WTC11 (cell line): Measurements from ENCODE around the gene KNTC1. TPM values are rescaled to one million over a fixed set of nuclear protein-coding genes. Genes with fewer than 3 reads are reported as not detected.

Source experiments
- ATAC-seq: fragments of 200-7000 bp; cut with Tn5 transposase; 2 replicates; pipeline ENCODE4 v1.10.0; 2021; ENCODE audit warnings: mild to moderate bottlenecking, moderate library complexity
- CTCF ChIA-PET: fragments of 300-600 bp; sonication (Branson Sonifier 250); formaldehyde crosslinking; loops from one replicate; lab custom pipeline; 2021; ENCODE audit warnings: antibody characterized with exemption; lab: Charles Lee
- POLR2A ChIA-PET: fragments of 350-600 bp; sonication (Branson Sonifier 250); formaldehyde crosslinking; loops from one replicate; lab custom pipeline; 2021; ENCODE audit warnings: antibody characterized with exemption; lab: Charles Lee
- DNase-seq: peaks from one replicate; pipeline ENCODE4 v3.0.0; 2021; ENCODE audit warnings: low spot score
- H3K27ac Mint-ChIP-seq: 2 replicates; pipeline ENCODE4 v1.8.0; 2021; ENCODE audit warnings: mixed read lengths
- H3K27me3 Mint-ChIP-seq: 2 replicates; pipeline ENCODE4 v1.8.0; 2021; ENCODE audit warnings: low read depth, mild to moderate bottlenecking, moderate library complexity, mixed read lengths
- H3K36me3 Mint-ChIP-seq: 2 replicates; pipeline ENCODE4 v1.8.0; 2021; ENCODE audit warnings: mixed read lengths
- H3K4me1 Mint-ChIP-seq: 2 replicates; pipeline ENCODE4 v1.8.0; 2022; ENCODE audit warnings: mixed read lengths
- H3K4me3 Mint-ChIP-seq: 2 replicates; pipeline ENCODE4 v1.8.0; 2021; ENCODE audit warnings: mild to moderate bottlenecking, moderate library complexity, mixed read lengths
- H3K9me3 Mint-ChIP-seq: 2 replicates; pipeline ENCODE4 v1.8.0; 2021; ENCODE audit warnings: mixed read lengths
- ATF1 ChIP-seq: sonication (generic); formaldehyde crosslinking; IDR thresholded peaks from 2 replicates; pipeline ENCODE4 v1.8.1; 2023; ENCODE audit warnings: mild to moderate bottlenecking, moderate library complexity, missing genetic modification reagents
- CBFB ChIP-seq: sonication (generic); formaldehyde crosslinking; IDR thresholded peaks from 2 replicates; pipeline ENCODE4 v1.8.1; 2022; ENCODE audit warnings: mild to moderate bottlenecking, low read depth, missing genetic modification reagents
- CREM ChIP-seq: sonication (generic); formaldehyde crosslinking; IDR thresholded peaks from 2 replicates; pipeline ENCODE4 v1.8.1; 2022; ENCODE audit warnings: mild to moderate bottlenecking, missing genetic modification reagents, moderate library complexity
- GABPB1 ChIP-seq: sonication (generic); formaldehyde crosslinking; IDR thresholded peaks from 2 replicates; pipeline ENCODE4 v1.8.1; 2023; ENCODE audit warnings: mild to moderate bottlenecking, missing genetic modification reagents
- KAT7 ChIP-seq: sonication (generic); formaldehyde crosslinking; IDR thresholded peaks from 2 replicates; pipeline ENCODE4 v1.8.1; 2023; ENCODE audit warnings: missing genetic modification reagents, mild to moderate bottlenecking, borderline replicate concordance
- MYBL2 ChIP-seq: sonication (generic); formaldehyde crosslinking; IDR thresholded peaks from 2 replicates; pipeline ENCODE4 v1.8.1; 2023; ENCODE audit warnings: mild to moderate bottlenecking, moderate library complexity, missing genetic modification reagents
- PREB ChIP-seq: sonication (generic); formaldehyde crosslinking; IDR thresholded peaks from 2 replicates; pipeline ENCODE4 v1.8.1; 2022; ENCODE audit warnings: mild to moderate bottlenecking, missing genetic modification reagents, moderate library complexity, borderline replicate concordance
- SMAD4 ChIP-seq: sonication (generic); formaldehyde crosslinking; IDR thresholded peaks from 2 replicates; pipeline ENCODE4 v1.8.0; 2022; ENCODE audit warnings: mild to moderate bottlenecking, missing genetic modification reagents
- TP53 ChIP-seq: sonication (generic); formaldehyde crosslinking; IDR thresholded peaks from 2 replicates; pipeline ENCODE4 v1.8.1; 2023; ENCODE audit warnings: mild to moderate bottlenecking, missing genetic modification reagents
- ZNF121 ChIP-seq: sonication (generic); formaldehyde crosslinking; IDR thresholded peaks from 2 replicates; pipeline ENCODE4 v1.8.0; 2023; ENCODE audit warnings: missing genetic modification reagents
- ZNF219 ChIP-seq: sonication (generic); formaldehyde crosslinking; IDR thresholded peaks from 2 replicates; pipeline ENCODE4 v1.8.0; 2023; ENCODE audit warnings: missing genetic modification reagents, mild to moderate bottlenecking, borderline replicate concordance
- ZNF423 ChIP-seq: fragments of 250-450 bp; sonication (Bioruptor Pico); IDR thresholded peaks from 2 replicates; pipeline ENCODE4 v2.1.2; 2022; ENCODE audit warnings: mild to moderate bottlenecking, moderate library complexity
- ZNF671 ChIP-seq: fragments of 250-450 bp; sonication (Bioruptor Pico); IDR thresholded peaks from 2 replicates; pipeline ENCODE4 v1.8.0; 2021; ENCODE audit warnings: mild to moderate bottlenecking
- total RNA-seq: library from RNA; stranded (reverse); gene quantifications from 3 replicates; pipeline ENCODE4 v1.2.3, GENCODE V29; 2021
- TF ChIP-seq, protein P1 (sequence below): sonication (generic); formaldehyde crosslinking; IDR thresholded peaks from 2 replicates; pipeline ENCODE4 v1.8.1; 2022; ENCODE audit warnings: mild to moderate bottlenecking, moderate library complexity, missing genetic modification reagents
- TF ChIP-seq, protein P2 (sequence below): sonication (generic); formaldehyde crosslinking; IDR thresholded peaks from 2 replicates; pipeline ENCODE4 v1.8.1; 2022; ENCODE audit warnings: low read depth, mild to moderate bottlenecking, moderate library complexity, missing genetic modification reagents, borderline replicate concordance
- TF ChIP-seq, protein P3 (sequence below): sonication (generic); formaldehyde crosslinking; IDR thresholded peaks from 2 replicates; pipeline ENCODE4 v1.8.0; 2022; ENCODE audit warnings: mild to moderate bottlenecking, missing genetic modification reagents
- TF ChIP-seq, protein P4 (sequence below): sonication (generic); formaldehyde crosslinking; IDR thresholded peaks from 2 replicates; pipeline ENCODE4 v1.8.1; 2023; ENCODE audit warnings: mild to moderate bottlenecking, missing genetic modification reagents, borderline replicate concordance
- TF ChIP-seq, protein P5 (sequence below): sonication (generic); formaldehyde crosslinking; IDR thresholded peaks from 2 replicates; pipeline ENCODE4 v1.8.1; 2023; ENCODE audit warnings: mild to moderate bottlenecking, moderate library complexity, missing genetic modification reagents
- TF ChIP-seq, protein P6 (sequence below): sonication (generic); formaldehyde crosslinking; conservative IDR thresholded peaks from 2 replicates; pipeline ENCODE4 v1.8.1; 2023; ENCODE audit warnings: mild to moderate bottlenecking, low read depth, missing genetic modification reagents, moderate library complexity

Gene KNTC1
- total RNA-seq, 1 experiment from 2014 or later, result 85.1 TPM

DNA sequence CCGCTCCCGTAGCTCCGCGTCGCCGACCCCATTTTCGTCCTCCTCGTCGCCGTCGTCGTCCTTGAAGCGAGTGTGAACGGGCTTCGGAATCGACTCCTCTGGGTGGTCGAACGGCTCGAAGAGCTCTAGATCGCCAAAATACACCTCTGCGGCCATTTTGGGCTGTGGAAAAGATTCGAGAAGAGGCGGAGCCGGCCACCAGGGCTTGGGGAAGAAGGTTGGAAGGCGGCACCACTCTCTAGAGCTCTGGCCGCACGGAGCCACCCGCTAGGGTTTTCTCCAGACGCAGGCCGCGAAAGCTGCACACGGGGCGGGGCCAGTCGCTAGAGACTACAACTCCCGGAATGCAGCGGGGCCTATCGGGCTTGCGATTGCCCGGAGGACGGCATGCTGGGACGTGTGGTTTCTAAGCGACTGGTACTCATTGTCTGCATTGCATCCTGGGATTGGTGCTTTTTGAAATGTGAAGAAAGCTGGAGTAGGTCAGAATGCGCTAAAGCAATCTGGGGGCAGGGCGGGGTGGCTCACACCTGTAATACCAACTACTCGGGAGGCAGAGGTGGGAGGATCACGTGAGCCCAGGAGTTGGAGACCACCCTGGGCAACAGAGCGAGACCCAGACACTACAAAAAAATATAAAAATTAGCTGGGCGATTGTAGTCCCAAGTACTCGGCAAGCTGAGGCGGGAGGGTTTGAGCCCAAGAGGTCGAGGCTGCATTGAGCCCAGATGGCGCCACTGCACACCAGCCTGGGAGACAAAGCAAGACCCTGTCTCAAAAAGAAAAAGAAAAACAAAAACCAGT lies 26.2 kb upstream of the KNTC1 start, which contains the start of gene ZCCHC8 (continued):
- TF ChIP-seq ATF1 (CRISPR knock-in tag), result 0 out of 2 replicates have a peak, but pooled peaks have one; percentile 34
- TF ChIP-seq, protein P1, sequence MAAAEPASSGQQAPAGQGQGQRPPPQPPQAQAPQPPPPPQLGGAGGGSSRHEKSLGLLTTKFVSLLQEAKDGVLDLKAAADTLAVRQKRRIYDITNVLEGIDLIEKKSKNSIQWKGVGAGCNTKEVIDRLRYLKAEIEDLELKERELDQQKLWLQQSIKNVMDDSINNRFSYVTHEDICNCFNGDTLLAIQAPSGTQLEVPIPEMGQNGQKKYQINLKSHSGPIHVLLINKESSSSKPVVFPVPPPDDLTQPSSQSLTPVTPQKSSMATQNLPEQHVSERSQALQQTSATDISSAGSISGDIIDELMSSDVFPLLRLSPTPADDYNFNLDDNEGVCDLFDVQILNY (CRISPR knock-in tag), result 0 out of 2 replicates have a peak, but pooled peaks have one; percentile 45
- TF ChIP-seq MYBL2 (CRISPR knock-in tag), result peak; percentile 86
- TF ChIP-seq CBFB (CRISPR knock-in tag), result peak; percentile 74; the same call in 1 of the 2 replicates
- TF ChIP-seq, protein P2, sequence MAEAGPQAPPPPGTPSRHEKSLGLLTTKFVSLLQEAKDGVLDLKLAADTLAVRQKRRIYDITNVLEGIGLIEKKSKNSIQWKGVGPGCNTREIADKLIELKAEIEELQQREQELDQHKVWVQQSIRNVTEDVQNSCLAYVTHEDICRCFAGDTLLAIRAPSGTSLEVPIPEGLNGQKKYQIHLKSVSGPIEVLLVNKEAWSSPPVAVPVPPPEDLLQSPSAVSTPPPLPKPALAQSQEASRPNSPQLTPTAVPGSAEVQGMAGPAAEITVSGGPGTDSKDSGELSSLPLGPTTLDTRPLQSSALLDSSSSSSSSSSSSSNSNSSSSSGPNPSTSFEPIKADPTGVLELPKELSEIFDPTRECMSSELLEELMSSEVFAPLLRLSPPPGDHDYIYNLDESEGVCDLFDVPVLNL (CRISPR knock-in tag), result 0 out of 2 replicates have a peak, but pooled peaks have one; percentile 43
- TF ChIP-seq CREM (CRISPR knock-in tag), result peak; percentile 53; the same call in 1 of the 2 replicates
- TF ChIP-seq, protein P3, sequence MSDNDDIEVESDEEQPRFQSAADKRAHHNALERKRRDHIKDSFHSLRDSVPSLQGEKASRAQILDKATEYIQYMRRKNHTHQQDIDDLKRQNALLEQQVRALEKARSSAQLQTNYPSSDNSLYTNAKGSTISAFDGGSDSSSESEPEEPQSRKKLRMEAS (CRISPR knock-in tag), result no peak; the same call in 1 of the 2 replicates
- no peak for TF ChIP-seq ZNF219
- TF ChIP-seq PREB, result no peak
- TF ChIP-seq ZNF121 (CRISPR knock-in tag), result peak; percentile 93
- 0 out of 2 replicates have a peak, but pooled peaks have one; percentile 10 for TF ChIP-seq KAT7 (CRISPR knock-in tag)
- TF ChIP-seq, protein P4, sequence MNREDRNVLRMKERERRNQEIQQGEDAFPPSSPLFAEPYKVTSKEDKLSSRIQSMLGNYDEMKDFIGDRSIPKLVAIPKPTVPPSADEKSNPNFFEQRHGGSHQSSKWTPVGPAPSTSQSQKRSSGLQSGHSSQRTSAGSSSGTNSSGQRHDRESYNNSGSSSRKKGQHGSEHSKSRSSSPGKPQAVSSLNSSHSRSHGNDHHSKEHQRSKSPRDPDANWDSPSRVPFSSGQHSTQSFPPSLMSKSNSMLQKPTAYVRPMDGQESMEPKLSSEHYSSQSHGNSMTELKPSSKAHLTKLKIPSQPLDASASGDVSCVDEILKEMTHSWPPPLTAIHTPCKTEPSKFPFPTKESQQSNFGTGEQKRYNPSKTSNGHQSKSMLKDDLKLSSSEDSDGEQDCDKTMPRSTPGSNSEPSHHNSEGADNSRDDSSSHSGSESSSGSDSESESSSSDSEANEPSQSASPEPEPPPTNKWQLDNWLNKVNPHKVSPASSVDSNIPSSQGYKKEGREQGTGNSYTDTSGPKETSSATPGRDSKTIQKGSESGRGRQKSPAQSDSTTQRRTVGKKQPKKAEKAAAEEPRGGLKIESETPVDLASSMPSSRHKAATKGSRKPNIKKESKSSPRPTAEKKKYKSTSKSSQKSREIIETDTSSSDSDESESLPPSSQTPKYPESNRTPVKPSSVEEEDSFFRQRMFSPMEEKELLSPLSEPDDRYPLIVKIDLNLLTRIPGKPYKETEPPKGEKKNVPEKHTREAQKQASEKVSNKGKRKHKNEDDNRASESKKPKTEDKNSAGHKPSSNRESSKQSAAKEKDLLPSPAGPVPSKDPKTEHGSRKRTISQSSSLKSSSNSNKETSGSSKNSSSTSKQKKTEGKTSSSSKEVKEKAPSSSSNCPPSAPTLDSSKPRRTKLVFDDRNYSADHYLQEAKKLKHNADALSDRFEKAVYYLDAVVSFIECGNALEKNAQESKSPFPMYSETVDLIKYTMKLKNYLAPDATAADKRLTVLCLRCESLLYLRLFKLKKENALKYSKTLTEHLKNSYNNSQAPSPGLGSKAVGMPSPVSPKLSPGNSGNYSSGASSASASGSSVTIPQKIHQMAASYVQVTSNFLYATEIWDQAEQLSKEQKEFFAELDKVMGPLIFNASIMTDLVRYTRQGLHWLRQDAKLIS (CRISPR knock-in tag), result 0 out of 2 replicates have a peak, but pooled peaks have one; percentile 77
- TF ChIP-seq, protein P5, sequence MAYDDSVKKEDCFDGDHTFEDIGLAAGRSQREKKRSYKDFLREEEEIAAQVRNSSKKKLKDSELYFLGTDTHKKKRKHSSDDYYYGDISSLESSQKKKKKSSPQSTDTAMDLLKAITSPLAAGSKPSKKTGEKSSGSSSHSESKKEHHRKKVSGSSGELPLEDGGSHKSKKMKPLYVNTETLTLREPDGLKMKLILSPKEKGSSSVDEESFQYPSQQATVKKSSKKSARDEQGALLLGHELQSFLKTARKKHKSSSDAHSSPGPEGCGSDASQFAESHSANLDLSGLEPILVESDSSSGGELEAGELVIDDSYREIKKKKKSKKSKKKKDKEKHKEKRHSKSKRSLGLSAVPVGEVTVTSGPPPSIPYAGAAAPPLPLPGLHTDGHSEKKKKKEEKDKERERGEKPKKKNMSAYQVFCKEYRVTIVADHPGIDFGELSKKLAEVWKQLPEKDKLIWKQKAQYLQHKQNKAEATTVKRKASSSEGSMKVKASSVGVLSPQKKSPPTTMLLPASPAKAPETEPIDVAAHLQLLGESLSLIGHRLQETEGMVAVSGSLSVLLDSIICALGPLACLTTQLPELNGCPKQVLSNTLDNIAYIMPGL, result peak; percentile 41; the same call in 1 of the 2 replicates

DNA sequence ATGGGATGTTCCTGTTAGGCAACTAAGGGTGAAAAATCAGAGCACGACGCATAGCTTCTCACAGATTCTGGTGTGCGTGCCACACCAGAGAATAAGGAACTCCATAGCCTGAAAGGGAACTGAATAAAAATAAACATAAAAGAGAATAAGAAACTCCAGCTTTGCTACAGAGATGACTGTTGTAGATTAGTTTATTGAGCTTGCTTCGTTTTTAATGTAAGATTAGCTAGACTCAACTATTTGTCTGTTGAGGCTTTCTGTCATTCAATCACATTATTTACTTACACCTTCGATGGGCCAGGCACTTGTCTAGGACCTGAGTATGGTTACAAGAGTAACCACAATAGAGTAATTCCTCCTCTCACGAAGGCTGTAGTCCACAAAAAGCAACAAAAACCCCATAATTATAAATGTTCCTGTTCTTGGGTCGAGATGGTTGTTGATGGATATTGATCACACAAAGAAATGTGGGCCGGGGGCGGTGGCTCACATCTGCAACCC lies 25.5 kb upstream of the KNTC1 start:
- no peak for DNase-seq
- POLR2A ChIA-PET, result interaction anchor here (0.7 to 2.4 kb wide), 11 partner anchors 9 to 864 kb away, joined by 3 to 46 read pairs (median 6); partner anchors contain the start of genes DIABLO, KNTC1, MPHOSPH9 and RSRC2
- peaks cover 29% of the 10 kb centered on the region for H3K36me3 Mint-ChIP-seq

More for the DNA sequence above, 25.5 kb upstream of the KNTC1 start:
- Mint-ChIP-seq H3K4me3 (peak overlapping the region; percentile 88), H3K9me3 (no peaks in the 10 kb centered on the region), H3K4me1 (peaks cover 20% of the 10 kb centered on the region), H3K27me3 (no peaks in the 10 kb centered on the region), H3K27ac (peak overlapping the region; percentile 99)
- TF ChIP-seq PREB (no peak), SMAD4 (no peak), TP53 (no peak), ZNF423 (no peak), GABPB1 (CRISPR knock-in tag) (no peak), ZNF121 (CRISPR knock-in tag) (no peak), ZNF671 (no peak)
- TF ChIP-seq, protein P6, sequence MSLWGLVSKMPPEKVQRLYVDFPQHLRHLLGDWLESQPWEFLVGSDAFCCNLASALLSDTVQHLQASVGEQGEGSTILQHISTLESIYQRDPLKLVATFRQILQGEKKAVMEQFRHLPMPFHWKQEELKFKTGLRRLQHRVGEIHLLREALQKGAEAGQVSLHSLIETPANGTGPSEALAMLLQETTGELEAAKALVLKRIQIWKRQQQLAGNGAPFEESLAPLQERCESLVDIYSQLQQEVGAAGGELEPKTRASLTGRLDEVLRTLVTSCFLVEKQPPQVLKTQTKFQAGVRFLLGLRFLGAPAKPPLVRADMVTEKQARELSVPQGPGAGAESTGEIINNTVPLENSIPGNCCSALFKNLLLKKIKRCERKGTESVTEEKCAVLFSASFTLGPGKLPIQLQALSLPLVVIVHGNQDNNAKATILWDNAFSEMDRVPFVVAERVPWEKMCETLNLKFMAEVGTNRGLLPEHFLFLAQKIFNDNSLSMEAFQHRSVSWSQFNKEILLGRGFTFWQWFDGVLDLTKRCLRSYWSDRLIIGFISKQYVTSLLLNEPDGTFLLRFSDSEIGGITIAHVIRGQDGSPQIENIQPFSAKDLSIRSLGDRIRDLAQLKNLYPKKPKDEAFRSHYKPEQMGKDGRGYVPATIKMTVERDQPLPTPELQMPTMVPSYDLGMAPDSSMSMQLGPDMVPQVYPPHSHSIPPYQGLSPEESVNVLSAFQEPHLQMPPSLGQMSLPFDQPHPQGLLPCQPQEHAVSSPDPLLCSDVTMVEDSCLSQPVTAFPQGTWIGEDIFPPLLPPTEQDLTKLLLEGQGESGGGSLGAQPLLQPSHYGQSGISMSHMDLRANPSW (CRISPR knock-in tag), result no peak
- CTCF ChIA-PET, result interaction anchor here (1.1 to 2.1 kb wide), 3 partner anchors 30 to 195 kb away, joined by 3 to 18 read pairs (median 9); no protein-coding TSS in a partner anchor
- no peak for ATAC-seq
